Head of caudate nucleus (tissue), 42 donors: ENCODE measurements around the gene RHBDL2.
"Not testable (repeated sequence)": the region's sequence is repeated elsewhere in the genome, so short reads cannot be mapped to it uniquely, and the experiment has no call there.

ENCODE experiments used
- DNase-seq, 42 donors: peaks; one replicate each; pipeline versions ENCODE4 v3.0.0 to v3.0.0-alpha.2; 2020 to 2021; ENCODE audit warnings: mixed read lengths in 7 of 42
- intact Hi-C: fragments of 100-400 bp; cut with DNase I; formaldehyde crosslinking; loops from one replicate; pipeline ENCODE4 v1.15.0; 2022

The RHBDL2 gene, protein sequence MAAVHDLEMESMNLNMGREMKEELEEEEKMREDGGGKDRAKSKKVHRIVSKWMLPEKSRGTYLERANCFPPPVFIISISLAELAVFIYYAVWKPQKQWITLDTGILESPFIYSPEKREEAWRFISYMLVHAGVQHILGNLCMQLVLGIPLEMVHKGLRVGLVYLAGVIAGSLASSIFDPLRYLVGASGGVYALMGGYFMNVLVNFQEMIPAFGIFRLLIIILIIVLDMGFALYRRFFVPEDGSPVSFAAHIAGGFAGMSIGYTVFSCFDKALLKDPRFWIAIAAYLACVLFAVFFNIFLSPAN

DNA sequence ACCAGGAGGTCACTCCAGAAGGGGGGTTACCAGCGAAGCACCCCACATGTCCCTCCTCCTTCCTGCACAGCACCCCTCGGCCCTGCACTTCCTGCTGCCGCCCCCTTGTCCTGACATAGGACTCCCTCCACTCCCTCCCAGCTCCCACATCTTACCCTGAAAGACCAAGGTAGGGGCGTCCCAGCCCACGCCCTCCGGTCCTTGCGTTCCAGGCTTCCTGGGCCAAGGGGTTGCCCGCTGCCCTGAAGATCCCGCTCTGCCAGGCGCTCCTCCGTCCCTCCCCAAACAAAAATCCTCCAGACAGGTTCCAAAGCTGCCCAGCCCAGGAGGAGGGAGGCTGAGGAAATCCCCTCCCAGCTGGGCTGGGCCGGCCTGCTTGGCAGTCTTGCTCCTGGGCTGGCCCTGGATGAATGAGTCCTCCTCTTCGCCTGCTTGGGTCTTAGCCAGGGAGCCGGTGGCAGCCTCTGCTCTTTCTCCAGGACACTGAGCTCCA is at the start of gene RHBDL2:
TSS of gene RHBDL2 (minus strand) at position 304 of the 493 bp plus-strand sequence. CDS start 22,618 bp downstream, outside the sequence.
- intact Hi-C loops: no loop called here
- peak; percentile 44 to 88 (median 76) for DNase-seq

DNA sequence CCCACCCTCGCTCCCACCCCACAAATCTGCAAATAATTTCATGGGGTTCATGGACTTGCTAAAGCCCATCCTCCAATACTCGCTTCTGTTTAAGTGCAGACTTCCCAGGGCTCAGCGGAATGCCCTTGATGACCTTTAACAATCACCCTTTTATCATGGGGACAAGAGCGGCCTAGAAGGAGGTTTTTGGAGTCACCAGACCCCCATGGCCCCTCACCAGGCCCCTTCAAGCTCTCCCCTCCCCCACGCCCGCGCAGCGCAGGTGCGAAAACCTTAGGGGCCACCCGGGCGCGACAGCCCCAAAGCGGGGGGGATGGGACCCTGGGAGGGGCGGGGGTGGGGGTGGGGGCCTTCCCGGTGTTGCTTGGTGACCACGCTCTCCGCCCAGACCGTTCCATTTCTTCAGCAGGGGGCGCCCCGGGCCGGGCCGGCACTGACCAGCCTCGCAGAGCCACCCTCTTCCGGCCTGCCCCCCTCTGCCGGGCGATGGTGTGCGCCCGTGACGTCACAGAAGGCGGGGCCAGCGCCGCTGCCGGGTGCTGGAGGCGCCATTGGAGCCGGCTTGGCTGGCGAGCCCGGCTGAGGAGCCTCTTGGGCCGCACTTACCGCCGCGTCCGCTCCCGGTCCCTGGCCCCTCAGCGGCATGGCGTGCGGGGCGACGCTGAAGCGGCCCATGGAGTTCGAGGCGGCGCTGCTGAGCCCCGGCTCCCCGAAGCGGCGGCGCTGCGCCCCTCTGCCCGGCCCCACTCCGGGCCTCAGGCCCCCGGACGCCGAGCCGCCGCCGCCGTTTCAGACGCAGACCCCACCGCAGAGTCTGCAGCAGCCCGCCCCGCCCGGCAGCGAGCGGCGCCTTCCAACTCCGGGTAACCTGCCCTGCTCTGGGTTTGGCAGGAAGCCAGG is 49.4 kb upstream of the RHBDL2 start, which contains the start of gene AKIRIN1:
TSS of gene AKIRIN1 (plus strand) at position 539 of the 900 bp plus-strand sequence. CDS start at position 644, 105 bp downstream.
- intact Hi-C loops: loop anchor here (10.0 kb wide), 1 partner anchor 116 kb away; the partner anchor contains the start of gene MYCBP

DNA sequence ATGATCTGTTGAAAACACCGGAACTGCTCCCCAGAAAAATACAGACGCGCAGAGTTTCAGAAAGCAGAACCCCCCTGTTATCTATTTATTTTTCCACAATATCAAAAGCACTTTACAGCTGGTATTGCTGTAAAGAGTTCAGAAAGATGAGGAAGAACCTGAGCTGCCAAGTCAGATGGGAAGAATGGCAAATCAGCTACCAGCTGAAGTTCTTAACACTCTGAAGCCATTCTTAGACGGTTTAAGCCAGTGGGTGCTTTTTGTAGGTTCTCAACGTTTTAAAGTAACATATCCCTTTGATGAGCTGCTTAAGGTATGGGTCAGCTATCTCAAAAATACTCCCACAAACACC is 48.7 kb upstream of the RHBDL2 start:
- DNase-seq: peak in 5 of 42 donors; percentile 2 to 17 (median 12)
- intact Hi-C loops: loop anchor here (10.0 kb wide), 1 partner anchor 116 kb away; the partner anchor contains the start of gene MYCBP

More for the DNA sequence above, 49.4 kb upstream of the RHBDL2 start, which contains the start of gene AKIRIN1:
- DNase-seq: peak; percentile 91 to 100 (median 98)

DNA sequence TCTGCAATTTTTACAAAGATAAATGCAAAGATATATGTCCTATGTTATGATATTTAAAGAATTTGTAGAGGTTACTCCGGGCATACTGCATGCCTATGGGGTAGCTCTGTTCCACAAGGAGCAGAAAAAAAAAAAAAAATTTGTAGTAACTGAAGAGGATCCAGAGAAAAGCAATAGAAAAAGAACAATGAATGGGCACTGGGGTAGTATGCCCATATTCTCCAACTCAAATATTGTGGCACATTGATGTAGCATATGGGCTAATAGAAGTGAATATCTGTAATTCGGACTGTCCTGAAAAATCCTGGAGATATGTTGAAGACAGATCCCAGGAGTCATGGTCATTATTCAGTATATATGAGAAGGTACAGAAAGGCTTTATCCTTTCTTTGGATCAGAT is 48.3 kb upstream of the RHBDL2 start:
- DNase-seq: no peak
- intact Hi-C loops: loop anchor here (10.0 kb wide), 1 partner anchor 115 kb away; the partner anchor contains the start of gene MYCBP

DNA sequence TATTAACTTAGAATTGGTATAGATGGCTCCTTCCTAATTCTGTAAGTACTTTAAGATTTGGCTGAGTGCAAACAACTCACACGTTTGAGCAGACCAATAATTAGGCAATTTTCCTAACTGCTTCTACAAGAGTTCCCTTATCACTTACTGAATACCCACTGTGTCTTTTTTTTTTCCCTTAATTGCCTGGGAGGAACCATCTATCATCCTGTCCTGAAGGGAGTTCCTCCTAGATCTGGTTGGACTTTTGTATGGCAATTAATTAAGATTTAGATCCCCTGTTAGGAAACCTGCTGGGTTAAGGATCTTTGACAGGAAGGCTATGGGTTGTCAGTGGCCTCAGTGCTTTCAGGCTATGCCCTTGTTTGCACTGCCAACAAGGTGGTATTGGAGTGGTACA is 37.8 kb upstream of the RHBDL2 start:
- DNase-seq, intact Hi-C loops: not testable (repeated sequence)

DNA sequence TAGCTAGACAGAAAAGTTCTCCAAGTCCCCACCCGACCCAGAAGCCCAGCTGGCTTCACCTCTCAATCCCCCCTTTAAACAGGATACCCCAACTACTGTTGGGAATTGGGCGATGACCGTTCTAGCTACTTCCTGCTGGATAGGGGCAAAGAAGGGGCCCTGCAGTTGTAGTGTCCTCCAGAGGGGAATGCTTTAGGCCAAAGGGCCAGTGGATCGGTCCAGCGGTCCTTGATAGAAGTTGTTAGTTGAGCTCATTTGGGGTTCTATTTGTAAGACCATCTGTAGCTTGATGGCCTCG is 36.6 kb upstream of the RHBDL2 start:
- DNase-seq, intact Hi-C loops: not testable (repeated sequence)

DNA sequence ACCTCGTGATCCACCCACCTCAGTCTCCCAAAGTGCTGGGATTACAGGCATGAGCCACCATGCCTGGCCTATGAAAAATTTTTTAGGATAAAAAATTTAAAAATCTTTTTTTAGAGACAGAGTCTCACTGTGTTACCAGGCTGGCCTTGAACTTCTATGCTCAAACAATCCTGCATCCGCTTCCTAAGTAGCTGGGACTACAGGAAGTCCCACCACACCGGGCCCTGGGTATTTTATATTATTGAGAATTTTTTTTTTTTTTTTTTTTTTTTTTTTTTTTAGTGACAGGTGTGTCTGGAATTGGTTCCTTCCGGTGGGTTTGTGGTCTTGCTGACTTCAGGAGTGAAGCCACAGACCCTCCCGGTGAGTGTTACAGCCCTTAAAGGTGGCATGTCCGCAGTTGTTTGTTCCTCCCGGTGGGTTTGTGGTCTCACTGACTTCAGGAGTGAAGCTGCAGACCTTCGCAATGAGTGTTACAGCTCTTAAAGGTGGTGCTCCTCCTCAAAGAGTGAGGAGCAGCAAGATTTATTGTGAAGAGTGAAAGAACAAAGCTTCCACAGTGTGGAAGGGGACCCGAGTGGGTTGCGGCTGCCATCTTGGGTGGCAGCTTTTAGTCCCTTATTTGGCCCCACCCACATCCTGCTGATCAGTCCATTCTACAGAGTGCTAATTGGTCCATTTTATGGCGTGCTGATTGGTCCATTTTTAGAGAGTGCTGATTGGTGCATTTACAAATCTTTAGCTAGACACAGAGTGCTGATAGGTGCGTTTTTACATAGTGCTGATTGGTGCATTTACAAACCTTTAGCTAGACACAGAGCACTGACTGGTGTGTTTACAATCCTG is 36.0 kb upstream of the RHBDL2 start:
- intact Hi-C loops, DNase-seq: not testable (repeated sequence)

DNA sequence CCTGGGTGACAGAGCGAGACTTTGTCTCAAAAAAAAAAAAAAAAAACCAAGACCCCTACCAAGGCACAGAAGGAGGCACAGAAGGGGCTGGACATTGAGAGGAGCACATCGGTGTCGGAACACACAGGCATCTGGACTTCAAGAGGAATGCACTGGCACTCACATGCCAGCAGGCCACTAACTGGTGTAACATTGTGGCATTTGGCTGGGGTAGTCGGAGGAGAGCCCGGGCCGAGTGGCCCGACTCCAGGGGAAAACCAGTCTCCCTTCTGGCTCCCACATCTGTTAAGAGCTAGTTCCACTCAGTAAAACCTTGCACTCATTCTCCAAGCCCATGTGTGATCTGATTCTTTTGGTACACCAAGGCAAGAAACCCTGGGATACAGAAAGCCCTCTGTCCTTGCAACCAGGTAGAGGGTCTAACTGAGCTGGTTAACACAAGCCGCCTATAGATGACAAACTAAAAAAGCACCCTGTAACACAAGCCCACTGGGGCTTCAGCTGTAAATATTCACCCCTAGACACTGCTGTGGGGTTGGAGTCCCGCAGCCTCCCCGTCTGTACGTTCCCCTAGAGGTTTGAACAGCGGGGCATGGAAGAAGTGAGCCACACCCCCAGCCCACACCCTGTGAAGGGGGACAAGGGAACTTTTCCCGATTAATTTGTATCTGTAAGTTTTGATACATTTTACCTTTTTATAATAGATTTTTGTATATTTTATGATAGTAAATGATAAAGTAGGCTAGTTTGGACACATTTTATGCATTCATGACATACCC is 32.2 kb upstream of the RHBDL2 start:
- no peak for DNase-seq
- intact Hi-C loops: no loop called here

DNA sequence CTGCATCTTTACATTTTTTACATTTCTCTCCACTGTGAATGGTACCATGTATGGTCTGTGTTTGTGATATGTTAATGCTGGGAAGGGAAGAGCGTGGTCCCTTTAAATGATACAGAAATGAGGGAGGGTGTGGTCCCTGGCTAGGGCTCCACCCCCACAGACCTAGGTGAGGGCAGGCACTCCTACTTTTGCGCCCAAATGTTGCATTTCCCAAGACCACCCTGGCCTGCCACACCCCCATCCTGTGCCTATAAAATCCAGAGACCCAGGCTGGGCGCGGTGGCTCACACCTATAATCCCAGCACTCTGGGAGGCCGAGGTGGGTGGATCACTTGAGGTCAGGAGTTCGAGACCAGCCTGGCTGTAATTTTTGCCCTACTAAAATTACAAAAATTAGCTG is 31.5 kb upstream of the RHBDL2 start:
- intact Hi-C loops, DNase-seq: not testable (repeated sequence)

DNA sequence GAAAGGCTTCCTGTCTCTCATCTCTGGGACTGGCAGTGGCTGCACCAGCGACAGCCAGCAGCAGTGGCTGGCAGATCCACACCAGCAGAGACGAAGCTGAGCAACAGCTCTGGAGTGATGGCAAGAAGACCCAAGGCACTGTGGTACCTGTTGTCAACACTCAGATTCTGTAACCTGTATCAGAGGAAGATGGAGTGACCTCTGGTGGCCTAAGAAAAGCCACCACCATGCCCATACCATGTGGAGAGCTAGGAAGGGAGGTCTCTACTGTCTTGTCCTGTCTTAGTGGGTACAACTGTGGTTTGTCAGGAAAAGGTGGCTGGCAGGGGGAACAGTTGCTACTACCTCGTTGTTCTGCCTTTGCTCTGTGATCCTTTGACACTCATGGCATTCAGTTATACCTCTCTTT is 22.5 kb upstream of the RHBDL2 start:
- DNase-seq: peak in 11 of 42 donors; percentile 2 to 68 (median 15)
- intact Hi-C loops: no loop called here

DNA sequence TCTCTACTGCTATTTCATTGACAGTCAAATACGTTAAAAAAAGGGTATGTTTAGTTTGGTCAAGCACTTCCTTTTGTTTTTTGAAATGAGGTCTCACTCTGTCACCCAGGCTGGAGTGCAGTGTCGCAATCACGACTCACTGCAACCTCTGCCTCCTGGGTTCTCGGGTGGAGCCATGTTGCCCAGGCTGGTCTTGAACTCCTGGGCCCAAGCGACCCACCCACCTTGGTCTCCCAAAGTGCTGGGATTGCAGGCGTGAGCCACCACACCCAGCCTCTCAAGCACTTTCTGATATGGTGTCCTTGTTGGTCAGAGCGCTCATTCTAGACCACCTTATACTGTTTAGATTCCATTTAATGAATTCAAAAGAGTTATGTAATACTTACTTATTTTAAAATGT is 20.9 kb upstream of the RHBDL2 start:
- no peak for DNase-seq

DNA sequence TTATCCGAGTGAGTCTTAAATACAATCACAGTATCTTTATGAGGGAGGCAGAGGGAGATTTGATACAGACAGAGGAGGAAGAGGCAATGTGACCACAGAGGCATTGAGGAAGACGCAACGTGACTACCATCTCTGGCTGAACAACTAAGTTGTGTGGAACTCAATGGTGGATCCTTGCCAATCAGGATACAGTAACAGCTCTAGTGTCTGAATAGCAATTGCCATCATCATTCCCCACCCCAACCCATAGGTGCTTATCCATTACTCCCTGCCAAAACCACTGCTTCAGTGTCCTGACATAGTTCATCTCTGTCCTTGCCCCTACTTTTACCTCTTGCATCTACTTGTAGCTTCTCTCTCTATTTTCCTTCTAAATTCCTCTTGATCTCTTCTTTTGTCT is 20.5 kb upstream of the RHBDL2 start:
- no peak for DNase-seq
- intact Hi-C loops: no loop called here

More for the DNA sequence above, 20.9 kb upstream of the RHBDL2 start:
- intact Hi-C loops: no loop called here

DNA sequence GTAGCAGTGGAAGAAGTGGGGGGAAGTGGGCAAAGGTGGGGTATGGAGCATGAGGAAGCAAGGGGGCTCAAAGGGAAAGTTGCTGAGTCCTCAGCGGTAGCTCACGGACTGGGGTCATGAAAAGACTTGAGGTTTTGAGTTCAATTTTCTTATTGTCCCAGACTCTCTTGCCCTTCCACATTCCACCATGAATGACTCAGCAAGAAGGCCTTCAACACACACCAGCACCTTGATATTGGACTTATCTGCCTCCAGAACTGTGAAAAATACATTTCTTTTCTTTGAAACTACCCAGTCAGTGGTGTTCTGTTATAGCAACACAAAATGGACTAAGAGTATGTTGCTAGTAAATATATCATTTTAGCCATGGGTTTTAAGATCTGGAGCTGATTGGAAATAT is 17.3 kb upstream of the RHBDL2 start:
- no peak for DNase-seq
- intact Hi-C loops: no loop called here

DNA sequence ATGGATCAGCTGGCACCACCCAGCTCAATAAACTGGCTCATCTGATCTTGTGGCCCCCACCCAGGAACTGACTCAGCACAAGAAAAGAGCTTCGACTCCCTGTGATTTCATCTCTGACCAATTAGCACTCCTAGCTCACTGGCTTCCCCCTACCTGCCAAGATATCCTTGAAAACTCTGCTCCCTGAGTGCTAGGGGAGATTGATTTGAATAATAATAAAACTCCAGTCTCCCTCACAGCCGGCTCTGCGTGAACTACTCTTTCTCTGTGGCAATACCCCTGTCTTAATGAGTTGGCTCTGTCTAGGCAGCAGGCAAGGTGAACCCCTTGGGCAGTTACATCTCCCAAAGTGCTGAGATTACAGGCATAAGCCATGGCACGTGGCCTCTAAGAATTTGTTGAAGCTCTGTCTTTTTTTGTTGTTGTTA is 11.8 kb upstream of the RHBDL2 start:
- DNase-seq: no peak
- intact Hi-C loops: no loop called here

DNA sequence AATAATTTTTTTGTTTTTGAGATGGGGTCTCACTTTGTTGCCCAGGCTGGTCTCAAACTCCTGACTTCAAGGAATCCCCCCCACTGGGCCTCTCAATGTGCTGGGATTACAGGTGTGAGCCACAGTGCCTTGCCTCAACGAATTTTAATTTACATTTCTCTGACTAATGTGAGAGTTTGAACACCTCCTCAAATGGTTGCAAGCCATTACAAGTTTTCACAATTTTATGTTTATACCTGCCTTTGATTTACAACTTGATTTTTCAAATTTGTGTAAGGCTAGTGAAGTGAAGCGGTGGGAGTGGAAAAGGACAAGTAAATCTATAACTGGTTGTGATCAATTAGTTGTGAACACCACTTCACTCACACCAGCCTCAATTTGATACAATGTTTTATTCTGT is 8.9 kb upstream of the RHBDL2 start:
- intact Hi-C loops: no loop called here
- no peak for DNase-seq

DNA sequence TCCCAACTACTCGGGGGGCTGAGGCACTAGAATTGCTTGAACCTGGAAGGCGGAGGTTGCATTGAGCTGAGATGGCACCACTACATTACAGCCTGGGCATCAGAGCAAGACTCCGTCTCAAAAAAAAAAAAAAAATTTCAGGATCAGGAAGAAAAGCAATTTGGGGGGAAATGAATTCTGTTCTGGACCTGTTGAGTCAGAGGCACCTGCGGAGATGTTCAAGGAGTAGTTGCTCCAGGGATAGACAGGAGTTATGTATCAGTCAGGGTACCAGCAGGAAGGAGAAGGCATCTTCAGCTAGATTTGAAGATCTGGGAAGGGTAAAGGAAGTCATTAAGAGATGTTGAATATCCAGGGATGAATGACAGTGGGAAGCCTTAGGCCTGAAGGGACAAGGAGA is 2.9 kb upstream of the RHBDL2 start:
- no peak for DNase-seq
- intact Hi-C loops: no loop called here

DNA sequence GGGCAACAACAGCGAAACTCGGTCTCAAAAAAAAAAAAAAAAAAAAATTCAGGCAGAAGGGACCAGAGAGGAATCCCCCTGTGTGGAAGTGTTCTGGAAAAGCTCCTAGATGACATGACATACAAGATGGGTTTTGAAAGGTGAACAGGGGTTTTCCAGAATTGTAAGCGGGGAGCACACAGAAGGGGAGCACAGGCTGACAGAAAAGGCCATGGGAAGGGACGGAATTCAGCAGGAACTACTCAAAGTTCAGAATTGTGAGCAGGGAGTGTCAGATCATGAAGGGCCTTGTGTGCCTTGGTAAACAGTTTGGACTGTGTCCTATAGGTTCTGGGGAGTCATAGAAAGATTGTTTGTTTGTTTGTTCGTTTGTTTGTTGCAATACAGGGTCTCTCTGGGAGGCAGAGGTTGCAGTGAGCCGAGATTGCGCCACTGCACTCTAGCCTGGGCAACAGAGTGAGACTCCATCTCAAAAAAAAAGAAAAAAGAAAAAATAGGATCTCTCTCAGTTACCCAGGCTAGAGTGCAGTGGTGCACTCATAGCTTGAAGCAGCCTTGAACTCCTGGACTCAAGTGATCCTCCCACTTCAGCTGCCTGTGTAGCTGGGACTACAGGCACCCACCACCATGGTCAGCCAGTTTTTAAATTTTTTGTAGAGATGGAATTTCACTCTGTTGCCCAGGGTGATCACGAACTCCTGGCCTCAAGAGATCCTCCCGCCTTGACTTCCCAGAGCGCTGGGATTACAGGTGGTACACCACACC is 1.2 kb upstream of the RHBDL2 start:
- no peak for DNase-seq
- intact Hi-C loops: no loop called here
